SKM-1 (cell line): ENCODE measurements around the gene BPIFB4.
"Not testable (repeated sequence)": the region's sequence is repeated elsewhere in the genome, so short reads cannot be mapped to it uniquely, and the experiment has no call there.

ENCODE experiments used
- DNase-seq: peaks from one replicate; lab custom pipeline; 2025; ENCODE audit not compliant: unreplicated experiment; lab: John Stamatoyannopoulos, UW

Gene BPIFB4

DNA sequence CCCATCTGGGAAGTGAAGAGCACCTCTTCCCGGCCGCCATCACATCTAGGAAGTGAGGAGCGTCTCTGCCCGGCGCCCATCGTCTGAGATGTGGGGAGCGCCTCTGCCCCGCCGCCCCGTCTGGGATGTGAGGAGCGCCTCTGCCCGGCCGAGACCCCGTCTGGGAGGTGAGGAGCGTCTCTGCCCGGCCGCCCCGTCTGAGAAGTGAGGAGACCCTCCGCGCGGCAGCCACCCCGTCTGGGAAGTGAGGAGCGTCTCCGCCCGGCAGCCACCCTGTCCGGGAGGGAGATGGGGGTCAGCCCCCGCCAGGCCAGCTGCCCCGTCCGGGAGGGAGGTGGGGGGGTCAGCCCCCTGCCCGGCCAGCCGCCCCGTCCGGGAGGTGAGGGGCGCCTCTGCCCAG lies 36.1 kb downstream of the BPIFB4 start:
- not testable (repeated sequence) for DNase-seq

DNA sequence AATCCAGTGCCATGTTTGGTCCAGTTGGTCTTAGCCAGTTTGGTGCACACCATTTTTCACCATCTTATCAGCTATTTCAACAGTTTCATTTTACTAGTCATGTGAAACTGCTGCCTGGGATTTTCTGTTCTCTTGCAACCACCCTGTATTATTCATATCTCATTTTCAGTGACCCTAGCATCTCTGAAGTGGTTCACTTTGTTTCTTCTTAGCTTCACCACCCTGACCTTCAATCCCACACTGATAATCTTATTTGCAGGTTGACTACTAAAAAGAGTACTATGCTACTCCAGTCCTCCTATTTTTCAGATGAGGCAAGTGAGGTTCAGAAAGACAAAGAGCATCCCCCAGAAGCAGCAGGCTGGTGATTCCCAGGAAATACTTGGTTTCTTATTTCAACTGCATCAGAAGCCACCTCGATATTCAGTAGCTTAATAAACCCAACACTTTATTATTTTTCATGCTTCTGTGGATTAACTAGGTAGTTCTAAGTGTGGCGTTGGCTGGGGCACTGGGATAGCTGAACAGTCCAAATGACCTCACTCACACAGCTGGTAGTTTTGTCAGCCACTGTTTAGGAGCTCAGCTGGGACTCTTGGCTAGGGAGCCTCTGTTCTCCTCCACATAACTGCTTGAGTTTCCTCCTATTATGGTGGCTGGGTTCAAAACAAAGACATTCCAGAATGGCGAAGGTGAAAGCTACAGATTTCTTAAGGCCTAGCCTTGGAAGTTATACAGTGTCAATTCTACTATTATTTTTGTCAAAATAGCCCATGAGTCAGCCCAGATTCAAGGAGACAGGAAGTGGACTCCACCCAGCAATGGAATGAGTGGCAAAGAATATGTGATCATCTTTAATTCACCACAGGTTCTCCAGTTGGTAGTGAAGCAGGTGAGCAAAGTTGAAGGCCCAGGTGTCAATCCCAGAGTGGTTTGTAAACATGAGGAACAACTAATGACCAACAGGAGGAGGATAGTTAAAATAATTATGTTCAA lies 40.6 kb downstream of the BPIFB4 start:
- no peak for DNase-seq

DNA sequence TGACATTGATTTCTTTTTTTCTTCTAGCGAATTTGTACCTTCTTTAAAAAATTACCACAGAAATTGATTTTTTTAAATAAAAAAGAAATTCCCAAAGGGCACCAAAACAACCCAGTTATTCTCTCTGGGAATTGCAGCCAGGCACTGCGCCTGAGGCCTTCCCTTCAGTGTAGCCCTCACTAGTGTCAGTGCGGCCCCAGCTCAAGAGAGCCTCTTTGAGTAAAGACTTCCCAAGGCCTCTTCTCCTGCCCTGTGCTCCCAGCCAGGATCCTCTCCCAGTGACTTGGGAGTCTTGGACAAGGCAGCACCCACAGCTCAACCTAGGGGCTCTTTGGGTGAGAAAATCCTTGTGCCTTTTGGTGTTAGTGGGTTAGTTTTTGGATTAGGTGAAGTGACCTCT lies 41.5 kb downstream of the BPIFB4 start:
- DNase-seq = no peak

DNA sequence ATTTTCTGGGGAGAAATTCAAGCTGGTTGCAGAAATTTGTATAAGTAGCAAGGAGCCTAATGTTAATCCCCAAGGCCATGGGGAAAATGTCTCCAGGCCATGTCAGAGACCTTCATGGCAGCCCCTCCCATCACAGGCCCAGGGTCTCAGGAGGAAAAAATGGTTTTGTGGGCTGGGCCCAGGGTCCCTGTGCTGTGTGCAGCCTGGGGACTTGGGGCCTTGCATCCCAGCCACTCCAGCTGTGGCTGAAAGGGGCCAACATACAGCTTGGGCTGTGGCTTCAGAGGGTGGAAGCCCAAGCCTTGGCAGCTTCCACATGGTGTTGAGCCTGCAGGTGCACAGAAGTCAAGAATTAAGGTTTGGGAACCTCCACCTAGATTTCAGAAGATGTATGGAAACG lies 42.9 kb downstream of the BPIFB4 start:
- not testable (repeated sequence) for DNase-seq

DNA sequence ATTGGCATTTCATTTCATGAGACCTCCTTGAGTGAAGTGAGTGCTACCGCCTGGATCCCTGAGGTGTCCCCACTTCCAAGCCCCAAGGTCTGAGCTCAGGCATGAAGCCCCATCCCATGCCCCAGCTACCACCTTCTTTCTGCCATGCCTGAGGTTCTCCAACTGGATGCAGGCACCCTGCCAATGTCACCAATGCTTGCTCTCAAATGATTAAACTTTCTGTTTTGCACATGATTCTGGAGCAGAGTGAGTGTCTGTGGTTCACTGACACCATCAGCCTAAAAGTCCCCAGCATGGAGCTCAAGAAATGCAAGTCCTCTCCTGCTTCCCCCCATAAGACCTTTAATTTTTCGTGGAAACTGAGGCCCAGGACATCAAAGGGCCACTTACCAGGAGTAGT lies 44.8 kb downstream of the BPIFB4 start:
- no peak for DNase-seq

DNA sequence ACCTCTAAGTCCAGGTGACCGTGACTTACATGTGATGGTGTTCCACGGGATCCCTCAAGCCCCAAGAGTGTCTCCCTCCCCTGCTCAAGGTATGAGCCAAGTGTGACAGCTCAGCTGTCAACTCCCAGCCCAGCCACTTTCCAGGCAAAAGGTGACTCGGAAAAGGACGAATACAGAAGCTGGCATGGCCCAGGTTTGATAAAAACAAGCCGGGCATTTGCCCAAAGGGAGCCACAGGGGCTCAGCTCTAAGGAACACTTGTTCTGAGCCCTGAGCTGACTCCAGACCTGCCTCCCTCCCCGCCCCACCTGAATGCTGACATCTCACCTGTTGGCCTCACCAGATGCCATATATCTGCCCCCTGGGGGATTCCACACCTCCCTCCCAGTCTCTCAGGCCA lies 45.6 kb downstream of the BPIFB4 start:
- DNase-seq = no peak

DNA sequence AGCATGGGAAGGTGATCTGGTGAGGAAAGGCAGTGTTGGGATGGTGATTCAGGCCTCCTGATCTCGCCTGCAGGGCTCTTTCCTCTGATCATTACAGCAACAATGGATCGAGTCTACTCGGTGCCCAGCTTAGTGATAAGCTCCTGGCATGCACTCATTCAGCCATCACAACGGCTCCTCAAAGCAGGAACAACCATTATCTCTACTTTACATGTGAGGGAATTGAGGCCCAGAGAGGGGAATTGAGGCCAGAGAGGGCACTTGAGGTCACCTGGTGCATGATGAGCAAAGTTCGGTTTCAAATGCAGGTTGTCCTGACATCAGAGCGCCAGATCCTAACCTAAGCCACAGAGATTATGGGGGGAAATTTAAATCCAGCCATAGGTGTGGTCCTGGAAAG lies 46.5 kb downstream of the BPIFB4 start:
- no peak for DNase-seq

DNA sequence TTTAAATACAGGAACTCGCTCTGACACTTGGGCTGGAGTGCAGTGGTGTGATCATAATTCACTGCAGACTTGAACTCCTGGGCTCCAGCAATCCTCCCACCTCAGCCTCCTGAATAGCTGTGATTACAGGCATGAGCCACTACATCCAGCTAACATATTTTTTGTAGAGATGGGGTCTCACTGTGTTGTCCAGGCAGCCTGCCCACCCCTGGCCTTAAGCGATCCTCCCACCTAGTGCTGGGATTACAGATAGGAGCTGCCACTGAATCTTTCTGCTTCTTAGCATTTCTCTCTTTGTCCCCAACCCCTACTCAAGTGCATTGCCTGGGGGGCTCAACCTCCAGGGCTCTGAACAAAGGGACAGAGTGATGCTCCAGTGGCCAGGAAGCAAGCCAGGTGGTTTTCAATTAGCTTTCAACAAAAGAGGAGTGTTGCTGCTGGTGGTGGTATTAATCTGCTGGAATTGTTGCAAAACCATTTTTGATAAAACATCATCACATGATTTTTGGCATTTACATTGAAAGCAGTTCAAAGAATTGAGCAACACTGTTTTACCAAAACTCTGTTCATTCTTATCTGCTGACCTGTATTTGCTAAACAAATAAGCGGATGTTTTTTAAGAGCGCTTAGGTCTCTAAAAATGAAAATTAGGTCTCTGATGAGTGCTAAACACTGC lies 48.1 kb downstream of the BPIFB4 start:
- no peak for DNase-seq

DNA sequence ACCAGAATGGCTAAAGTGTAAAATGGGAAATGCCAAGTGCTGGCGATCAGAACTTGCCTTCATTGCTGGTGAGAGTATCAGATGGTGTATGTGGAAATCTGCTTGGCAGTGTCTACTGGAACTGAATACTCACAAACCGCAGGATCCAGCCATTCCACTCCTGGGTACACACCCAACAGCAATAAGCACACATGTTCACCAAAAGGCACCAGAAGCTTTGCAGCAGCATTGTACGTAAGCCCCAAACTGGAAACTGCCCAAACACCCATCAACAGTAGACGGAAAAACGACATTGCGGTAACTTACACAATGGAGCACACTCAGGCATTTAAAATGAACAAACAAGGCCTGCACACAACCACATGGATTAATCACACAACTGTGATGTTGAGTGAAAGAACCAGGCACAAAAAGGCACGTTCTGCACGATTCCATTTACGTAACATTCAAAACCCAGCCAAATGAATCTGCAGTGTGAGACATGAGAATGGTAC lies 51.2 kb downstream of the BPIFB4 start:
- DNase-seq = no peak

DNA sequence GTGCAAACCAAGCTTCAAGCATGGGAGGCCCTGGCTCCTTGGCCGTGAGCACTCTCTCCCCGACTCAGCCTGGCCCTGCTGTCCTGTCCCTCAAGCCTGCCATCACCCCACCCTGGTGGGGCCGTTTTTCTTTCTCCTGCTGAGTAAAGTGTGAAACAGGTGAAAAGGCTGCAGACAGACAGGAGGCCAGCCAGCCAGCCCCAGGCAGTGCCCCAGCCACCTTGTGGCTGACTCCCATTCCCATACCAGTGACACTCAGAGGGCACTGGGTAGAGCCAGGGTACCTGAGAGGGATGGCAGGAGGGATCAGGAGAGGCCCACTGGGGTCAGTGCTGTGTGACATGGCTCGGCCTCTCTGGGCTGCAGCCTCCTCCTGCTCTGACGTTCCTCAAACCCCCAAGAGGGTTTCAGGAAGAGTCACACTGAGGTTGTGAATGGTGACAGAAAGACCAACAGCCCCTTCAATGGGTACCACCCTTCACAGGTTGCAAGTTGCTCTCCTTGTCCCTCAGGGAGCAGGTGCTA lies 52.6 kb downstream of the BPIFB4 start:
- DNase-seq = no peak

DNA sequence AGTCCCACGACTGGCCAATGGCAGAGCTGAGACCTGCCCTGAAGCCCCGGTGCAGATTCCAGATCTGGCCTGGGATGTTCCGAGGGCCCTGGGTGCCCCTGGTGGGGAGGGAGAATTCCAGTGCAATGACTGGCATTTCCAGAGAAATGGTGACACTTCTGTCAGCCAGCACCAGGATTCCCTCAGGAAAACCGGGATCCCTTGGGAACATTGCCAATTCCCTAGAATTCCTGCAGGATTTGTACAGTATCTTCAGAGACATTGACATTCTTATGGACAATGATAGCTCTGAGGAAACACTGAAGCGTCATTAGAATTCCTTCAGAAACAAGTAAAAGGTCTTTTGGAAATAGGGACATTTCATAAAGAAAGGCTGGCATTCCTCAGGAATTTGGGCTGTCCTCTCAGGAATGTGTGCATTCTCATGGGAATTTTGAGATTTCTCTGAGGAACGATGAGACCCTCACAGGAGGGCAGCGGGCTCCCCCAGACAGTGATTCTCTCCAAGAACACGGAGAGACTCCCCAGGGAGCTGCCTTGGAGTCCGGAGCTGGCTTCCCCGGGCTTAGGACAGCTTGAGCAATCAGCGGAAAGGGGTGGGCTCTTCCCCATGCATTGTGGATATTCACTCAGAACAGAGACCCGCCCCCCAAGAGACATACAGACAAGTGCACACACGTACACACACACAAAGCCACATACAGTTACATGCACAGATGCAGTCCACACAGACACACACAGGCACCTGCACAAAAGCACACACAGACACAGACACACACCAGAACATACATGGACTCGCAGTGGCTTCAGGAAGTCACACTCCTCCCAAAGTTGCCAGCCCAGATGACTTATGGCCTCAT lies 53.3 kb downstream of the BPIFB4 start:
- DNase-seq = no peak

DNA sequence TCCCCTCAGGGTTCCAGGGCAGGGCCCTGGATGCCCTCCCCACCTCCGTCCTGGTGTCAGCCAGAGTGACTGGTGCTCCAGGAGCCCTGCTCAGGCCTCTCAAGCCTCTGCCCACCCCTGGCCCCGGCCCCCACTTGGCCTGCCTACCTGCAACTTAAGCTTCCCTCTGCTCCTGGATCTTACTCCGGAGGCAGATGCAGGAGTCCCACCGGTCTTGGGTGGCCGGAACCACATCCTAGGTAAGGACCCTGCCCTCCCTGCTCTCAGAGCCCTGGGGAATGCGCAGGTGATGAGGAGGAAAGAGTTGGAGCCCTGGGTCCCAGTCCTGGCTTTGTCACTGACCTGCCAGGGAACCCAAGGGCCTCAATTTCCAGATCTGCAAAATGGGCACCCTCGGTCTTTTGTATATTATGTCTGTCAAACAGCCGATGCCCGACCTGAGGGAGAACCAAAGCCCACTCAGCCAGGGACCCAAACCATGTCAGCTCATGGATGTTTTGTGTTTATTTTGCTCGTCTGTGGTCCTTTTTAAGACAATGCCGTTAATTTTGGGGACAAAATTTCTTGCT lies 54.0 kb downstream of the BPIFB4 start:
- DNase-seq = no peak

DNA sequence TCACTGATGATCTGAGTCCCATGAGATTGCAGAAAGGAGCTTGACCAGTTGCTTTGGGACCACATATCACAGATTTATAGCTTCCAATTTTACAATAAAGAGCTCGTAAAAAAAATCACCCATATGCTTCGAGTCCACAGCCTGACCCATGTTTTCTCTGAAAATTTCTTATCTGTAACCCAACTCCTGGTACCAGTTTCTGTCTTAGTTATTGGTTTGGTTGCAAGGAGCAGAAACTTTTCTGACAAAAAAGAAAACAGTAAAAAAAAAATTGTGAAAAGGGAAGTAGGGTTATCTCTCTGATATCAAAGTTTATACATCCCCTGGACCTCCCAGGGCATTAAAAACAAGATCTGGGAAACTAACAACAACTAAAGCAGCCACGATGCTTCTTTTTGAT lies 57.8 kb downstream of the BPIFB4 start:
- DNase-seq = no peak

DNA sequence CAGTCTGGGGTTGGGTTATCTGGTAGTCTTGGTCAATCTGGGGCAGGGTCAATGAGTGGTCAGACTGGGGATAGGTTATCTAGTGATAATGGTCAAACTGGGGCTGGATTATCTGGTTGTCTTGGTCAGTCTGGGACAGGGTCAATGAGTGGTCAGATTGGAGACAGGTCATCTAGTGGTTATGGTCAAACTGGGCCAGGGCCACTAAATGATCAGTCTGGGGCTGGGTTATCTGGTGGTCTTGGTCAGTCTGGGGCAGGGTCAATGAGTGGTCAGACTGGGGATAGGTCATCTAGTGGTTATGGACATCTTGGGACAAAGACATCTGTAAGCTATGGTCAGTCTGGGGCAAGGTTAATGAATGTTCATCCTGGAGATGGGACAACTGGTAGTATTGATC lies 60.0 kb downstream of the BPIFB4 start:
- no peak for DNase-seq

DNA sequence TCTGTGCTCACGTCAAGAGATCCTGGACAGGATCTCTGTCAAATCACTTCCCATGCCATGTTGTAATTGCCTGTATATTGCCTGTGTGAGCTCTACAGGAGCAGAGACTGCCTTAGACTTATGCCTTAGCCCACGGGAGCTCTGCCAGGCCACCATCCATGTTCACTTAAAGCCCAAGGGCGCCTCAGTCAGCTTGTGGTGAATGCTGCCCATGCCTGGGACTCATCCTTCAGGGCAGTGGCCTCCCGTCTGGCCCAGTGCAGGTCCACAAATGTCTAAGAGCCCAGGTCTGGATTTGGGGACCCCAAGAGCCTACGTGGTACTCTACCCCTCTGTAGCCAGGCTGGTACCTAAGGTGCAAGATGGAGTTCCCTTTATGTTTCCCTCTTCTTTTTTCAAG lies 66.1 kb downstream of the BPIFB4 start:
- no peak for DNase-seq

DNA sequence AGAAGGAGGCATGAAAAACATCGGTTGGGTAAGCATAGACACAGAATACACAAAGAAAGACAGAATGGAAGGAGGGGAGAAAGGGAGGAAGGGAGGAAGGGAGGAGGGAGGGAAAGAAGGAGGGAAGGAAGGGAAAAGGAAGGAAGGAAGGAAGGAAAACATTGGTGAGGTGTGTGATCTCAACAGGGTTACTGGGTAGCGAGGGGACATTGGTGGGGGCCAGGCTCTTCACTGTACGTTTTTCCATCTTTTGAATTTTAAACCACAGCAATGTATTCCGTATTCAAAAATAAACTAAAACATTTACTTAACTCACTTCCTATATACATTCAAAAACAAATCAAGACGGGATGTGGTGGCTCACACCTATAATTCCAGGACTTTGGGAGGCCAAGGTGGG lies 67.9 kb downstream of the BPIFB4 start:
- no peak for DNase-seq

DNA sequence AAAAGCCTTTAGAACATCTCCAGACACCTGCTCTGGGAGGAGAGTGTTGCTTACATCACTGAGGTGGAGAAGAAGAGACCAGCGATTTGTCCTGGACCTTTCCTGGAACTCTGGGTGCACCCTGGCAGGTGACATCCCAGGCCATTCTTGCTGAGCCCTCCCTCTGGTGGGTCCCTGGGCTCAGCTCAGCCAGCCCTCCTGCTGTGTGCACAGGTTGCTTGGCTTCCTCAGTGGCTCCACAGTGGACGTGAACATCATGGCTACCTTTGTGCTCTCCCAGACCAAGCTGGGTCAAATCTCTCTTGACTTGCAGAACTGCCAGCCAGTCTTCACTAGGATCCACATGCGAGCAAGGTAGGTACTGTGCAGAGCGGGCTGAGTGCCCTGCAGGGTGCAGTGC lies 68.6 kb downstream of the BPIFB4 start:
- no peak for DNase-seq

DNA sequence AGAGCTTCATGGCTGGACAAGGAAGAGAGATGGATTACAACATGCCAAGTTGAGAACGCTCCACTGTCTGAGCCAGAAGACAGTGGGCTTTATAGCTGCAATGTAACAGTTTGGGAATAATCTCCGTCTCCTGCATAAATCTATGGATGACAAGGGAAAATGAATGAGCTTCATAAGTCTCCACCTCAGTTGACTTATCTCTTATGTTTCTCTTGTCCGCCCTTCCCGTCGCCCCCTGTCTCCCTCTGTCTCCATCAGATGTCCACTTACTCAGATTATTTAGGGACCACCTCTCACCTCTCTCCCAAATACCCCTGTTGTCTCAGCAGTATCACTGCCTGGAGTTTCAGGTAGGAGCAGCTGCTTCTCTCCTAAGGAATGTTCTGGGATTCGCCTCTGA lies 74.8 kb downstream of the BPIFB4 start:
- DNase-seq = no peak

DNA sequence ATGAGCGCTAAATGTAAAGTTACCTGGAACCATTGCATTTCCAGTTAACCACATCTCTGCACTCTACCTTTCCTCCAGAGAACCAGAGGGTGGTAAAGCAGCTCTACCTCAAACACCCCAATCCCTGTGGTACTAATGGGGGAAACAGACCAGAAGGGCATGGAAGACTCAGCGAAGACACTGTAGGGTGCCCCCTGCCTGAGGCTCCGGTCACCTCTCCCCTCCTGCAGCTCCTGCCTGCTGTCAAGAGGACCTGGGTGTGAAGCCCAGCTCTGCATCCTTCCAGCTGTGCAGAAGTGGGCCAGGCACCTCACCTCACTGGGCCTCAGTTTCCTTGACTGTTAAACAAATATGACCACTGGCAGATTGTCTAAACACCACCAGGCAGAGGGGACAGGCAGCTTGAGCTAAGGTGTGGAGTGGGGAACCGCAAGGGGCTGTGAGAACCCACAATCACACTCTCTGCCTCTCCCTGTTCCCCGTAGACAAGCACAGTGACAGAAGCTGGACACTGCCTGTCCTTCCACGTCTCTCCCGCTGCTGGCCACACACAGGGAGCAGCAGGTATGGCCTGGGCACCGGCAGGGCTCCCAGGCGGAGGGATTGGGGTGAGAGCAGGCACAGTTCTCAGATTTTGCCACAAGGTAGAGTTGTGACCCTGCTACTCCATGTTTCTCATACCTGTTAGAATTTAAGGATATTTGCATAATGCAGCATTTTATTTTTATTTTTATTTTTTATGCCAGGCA lies 79.4 kb downstream of the BPIFB4 start:
- no peak for DNase-seq

DNA sequence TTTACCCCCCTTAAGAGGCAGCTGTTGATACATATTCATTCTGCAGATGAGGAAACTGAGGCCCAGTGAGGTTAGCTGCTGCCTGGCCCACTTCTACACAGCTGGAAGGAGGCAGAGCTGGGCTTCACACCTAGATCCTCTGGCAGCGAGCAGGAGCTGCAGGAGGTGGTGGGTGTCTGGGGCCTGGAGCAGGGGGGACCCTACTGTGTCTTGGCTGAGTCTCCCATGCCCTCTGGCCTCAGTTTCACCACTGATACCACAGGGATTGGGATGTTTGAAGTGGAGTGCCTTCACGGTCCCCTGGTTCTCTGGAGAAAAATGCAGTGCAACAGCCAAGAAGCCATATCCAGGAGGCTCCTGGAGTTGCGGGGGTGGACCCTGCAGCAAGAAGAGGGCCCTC lies 80.3 kb downstream of the BPIFB4 start:
- DNase-seq = no peak
